SKM-1 treated with dmso at 0.1 percent for 144 hours (cell line): ENCODE results near the gene ELOF1.

Experiments used
- DNase-seq: peaks from one replicate; lab custom pipeline; 2025; ENCODE audit not compliant: unreplicated experiment; lab: John Stamatoyannopoulos, UW

The ELOF1 gene

DNA sequence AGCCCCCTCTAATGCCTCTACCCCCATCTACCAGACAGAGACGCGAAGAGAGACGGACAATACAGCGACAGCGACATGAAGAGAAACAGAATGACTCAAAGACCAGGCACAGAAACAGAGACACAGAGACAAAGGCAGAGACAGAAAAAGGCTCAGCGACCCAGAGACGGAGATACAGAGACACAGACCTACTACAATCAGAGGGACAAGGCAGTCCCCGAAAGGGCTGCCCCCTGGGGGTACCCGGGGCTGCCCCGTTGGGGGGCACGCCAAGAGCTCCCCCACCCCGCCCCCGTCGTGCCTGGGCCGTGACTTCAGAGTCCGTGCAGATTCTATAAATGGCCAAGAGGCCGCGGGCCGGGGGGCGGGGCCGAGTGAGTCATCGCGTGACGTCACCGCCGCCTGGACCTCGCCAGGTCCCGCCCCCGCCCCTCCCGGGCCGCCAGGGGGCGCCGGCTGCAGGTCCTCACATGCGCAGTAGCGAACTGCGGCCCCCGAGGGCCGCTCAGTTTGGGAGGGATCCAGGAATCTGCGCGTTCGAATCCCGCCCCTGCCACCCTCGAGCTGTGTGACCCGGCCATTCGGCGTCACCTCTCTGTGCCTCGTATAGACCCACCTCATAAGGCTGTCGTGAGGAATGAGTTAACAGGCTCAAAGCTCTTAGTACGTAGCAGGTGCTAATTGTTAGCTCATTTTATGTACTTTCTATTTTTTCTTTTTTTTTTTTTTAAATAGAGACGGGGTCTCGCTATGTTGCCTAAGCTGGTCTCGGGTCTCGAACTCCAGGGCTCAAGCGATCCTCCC, 23.0 kb downstream of the ELOF1 start:
- peak; percentile 59 for DNase-seq

- DNase-seq = no peak
Measured at GRCh38 chr19:11534948-11535347, 24.1 kb downstream of the ELOF1 start.

DNA sequence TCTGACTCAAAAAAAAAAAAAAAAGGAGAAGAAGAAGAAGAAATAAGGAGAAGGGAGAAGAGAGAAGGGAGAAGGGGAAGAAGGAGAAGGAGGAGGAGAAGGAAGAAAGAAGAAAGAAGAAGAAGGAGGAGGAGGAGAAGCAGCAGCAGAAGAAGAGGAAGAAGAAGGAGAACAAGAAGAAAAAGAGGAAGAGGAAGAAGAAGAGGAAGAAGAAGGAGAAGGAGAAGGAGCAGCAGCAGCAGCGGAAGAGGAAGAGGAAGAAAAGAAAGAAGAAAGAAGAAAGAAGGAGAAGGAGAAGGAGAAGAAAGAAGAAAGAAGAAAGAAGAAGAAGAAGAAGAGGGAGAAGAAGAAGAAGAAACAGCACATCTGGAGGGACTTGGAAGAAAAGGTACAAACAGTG, 24.5 kb downstream of the ELOF1 start:
- peak; percentile 9 for DNase-seq

DNA sequence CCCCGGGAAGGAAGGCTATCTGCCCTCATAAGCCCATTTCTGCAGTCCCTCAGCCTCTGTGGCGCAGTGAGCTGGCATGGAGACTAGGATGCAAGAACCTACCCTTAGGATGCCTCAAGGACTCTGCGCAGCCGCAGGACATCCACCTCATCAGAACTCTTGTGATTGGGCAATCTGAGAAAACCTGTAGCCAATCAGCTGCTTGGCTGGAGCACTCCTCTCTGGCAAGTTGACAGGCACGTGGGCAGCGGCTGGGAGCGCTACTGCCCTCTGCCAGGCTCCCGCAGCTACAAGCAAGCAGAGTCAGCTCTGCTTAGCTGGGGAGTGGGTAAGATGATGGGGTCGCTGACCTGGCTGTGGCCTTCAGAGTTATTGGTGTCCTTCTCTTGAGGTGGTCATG, 28.6 kb downstream of the ELOF1 start:
- peak; percentile 59 for DNase-seq

DNA sequence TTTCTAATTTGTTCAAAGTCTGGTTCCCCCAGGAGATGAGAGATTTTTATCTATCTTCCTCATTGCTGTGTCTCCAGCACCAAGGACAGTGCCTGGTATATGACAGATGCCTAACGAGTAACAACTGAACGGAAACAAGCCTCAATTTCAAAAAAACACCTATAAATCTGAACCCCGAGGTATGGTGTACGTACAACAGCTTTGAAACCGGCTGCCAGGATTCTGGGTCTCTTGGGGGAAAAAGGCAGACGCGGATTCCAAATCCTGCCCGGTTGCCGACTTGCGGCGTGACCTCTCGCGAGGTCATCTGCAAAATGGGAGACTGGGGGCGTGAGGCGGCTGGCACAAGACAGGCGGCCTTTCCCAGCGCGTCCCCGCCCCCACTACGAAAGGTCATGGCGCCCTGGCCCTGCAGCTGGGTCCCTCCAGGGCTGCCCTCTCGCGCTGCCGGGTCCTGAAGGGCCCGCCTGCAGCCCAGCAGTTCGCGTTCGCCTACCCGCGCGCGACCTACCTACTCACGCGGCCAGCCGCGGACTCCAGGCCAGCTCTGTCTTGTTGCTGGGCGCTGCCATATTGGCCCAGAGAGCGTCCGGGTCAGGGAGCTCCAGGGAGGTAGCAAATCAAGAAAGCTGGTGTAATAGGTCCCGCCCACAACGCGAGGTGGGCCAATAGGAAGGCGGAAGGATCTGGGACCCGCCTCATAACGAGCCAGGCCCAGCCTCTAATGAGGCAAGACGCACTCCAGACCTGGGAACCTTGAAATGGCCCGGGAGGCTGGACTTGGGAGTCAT, 30.3 kb downstream of the ELOF1 start, which contains the start of gene ECSIT:
TSS of gene ECSIT (minus strand) at position 584 of the 791 bp plus-strand sequence. CDS start 9,964 bp downstream, outside the sequence.
- peak; percentile 97 for DNase-seq

- no peak for DNase-seq
Measured at GRCh38 chr19:11519138-11519537, 39.9 kb downstream of the ELOF1 start.

DNA sequence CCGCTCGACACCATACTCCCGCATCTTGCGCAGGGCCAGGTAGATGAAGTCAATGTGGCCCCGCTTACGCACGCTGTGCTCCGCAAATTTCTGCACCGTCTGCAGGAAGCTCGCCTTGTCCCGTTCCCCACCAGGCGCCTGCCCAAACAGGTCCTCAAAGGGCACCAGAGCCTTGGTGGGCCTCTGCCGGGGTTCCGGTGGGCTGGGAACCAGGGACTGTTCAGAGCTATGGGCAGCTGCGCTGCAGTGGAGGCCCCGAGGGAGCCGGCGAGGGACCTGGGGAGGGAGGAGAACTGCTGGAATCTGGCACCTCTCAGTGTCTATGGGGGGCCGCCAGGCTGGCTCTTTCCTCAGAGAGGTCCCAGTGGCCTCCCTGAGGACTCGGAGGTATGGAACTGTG, 45.1 kb downstream of the ELOF1 start:
- DNase-seq = no peak

DNA sequence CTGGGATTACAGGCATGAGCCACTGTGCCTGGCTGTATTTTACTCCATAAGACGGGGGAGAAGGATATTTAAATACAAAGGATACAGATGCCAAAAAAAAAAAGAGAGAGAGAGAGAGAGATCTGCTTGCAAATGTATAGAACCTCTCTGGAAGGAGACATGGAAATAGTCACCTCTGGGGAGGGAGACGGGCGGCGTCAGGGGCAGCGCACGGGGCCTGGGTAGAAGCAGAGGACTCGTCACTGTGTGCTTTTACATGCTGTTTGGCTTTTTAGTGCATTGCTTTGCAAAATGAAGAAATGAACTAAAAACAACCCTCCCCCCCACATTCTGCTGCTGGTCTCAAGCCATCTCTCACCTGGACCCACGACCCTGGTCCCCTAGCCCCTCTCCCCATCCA, 48.6 kb downstream of the ELOF1 start:
- DNase-seq = no peak

- DNase-seq = no peak
Measured at GRCh38 chr19:11507370-11508078, 51.5 kb downstream of the ELOF1 start.

DNA sequence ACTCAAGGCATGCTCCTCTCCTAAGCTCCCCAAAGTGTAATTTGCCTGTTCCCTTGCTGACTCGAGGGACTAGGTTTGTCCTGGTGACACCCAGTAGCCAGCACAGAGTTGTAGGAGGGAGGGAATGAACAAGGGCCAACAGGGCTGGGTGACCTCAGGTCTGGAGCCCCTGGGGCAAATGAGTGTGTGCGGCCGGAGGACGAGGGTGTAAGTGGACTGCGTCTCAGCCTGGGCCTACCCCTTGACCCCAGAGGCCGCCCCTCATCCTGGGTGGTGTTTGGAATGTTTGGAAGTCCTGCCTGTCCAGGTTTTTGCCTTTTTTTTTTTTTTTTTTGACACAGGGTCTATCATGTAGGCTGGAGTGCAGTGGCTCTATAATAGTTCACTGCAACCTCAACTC, 52.1 kb downstream of the ELOF1 start:
- DNase-seq = no peak

DNA sequence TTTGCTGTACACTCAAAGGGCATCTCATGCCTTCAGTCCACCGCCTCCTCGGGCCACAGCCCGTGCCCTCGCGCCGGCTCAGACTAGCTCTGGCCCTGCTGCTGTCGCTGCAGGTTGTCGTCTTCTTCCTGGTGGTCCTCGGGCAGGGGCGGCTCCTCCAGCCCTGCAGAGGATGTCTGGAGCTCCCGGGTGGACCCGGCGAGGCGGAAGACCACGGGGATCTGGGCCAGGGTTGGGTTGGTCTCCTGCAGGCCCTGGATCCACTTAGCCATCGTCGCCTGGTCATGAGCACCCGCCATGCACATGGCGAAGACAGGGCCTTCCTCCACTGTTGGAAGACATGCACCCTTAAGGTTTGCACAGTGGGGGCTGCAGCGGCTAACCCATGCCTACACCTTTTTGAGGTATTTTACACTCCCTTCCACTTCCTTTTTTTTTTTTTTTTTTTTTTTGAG, 52.9 kb downstream of the ELOF1 start:
- no peak for DNase-seq

DNA sequence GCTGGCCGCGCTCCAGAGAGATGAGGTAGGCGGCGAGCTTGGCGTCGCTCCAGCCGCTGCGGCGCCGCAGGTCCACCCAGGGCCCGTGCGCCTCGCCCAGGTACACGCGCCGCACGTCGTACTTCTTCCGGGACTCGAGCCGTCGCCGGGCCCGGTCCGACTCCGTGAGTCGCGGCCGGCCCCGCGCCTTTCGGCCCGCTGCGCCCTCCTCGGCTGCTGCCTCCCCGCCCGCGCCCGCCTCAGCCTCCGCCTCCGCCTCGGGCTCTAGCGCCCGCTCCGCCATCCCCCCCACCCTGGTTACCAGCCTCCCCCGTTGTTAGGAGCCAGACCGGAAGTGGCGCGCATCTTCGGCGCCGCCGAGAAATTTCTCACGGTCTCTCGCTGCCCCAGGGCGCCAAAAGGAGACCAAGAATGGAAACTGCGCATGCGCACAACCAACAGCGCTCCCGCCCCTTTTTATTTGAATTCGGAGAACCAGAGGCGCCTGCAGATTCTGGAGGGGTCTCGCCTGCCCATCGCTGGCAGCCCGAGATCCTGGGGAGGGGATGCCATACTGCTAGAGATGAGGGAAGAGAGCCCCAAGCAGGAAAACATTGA, 53.4 kb downstream of the ELOF1 start, which contains the start of gene ZNF653:
TSS of gene ZNF653 (minus strand) at position 336 of the 597 bp plus-strand sequence. CDS start at position 283, 53 bp downstream.
- DNase-seq = peak; percentile 91

DNA sequence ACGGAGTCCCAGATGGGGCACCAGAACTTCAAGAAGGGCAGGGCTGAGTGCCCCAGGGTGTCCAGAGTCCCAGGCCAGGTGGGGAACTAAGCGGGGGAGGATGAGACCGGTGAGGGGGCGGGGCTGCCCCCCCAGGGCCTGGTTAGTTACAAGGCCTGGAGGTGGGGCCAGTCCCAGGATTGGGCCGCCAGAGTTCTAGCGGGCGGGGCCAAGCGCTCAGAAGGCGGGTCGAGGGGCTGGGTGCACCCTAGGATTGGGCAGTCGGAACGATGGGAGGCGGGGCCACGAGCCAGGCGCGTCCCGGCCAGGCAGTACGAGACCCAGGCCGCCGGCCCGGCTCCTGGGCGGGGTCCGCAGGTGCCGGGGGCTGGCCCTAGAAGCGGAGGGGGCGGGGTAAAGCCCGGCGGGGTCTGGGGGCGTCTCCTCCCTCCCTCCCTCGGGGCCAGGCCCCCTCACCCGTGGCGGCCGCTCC, 54.0 kb downstream of the ELOF1 start:
- DNase-seq = peak; percentile 93

GRCh38 chr19:11504502-11505031, 54.5 kb downstream of the ELOF1 start:
- no peak for DNase-seq
